ENCODE data around the gene CRYBA2. TPM values are rescaled to one million over a fixed set of nuclear protein-coding genes. Genes with fewer than 3 reads are reported as not detected.
A peak's percentile ranks its signal among the peaks of the same experiment; 100 is the strongest.

The CRYBA2 gene
- polyA plus RNA-seq, 3 donors from 2014 or later = not detected

DNA sequence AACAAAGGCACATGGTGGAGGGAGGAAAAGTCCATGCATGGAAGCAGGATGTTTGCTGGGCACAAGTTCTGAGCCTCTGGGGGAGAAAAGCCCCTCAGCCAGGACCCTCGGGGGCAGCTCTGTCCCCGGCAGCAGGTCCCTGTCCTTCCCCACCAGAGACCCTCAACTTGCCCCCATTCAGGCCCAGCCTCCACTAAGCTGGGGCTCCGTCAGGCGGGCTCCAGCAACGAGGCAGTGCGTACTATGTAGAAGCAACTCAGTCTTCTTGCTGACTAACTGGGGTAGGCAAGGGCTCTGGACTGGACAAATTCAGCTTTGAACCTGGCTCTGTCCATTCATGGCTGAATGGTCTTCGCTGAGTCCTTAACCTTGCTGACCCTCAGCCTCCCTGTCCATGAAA is 25.1 kb upstream of the CRYBA2 start:
- DNase-seq = no peak
- Mint-ChIP-seq H3K27ac (no peak overlapping the region), H3K27me3 (ENCODE audit: low read depth in 3 of 3) (peaks cover 3 to 8% (median 7%) of the 10 kb centered on the region in 3 donors), H3K4me3 (no peak overlapping the region), H3K36me3 (no peaks in the 10 kb centered on the region), H3K9me3 (no peaks in the 10 kb centered on the region), H3K4me1 (no peaks in the 10 kb centered on the region)

DNA sequence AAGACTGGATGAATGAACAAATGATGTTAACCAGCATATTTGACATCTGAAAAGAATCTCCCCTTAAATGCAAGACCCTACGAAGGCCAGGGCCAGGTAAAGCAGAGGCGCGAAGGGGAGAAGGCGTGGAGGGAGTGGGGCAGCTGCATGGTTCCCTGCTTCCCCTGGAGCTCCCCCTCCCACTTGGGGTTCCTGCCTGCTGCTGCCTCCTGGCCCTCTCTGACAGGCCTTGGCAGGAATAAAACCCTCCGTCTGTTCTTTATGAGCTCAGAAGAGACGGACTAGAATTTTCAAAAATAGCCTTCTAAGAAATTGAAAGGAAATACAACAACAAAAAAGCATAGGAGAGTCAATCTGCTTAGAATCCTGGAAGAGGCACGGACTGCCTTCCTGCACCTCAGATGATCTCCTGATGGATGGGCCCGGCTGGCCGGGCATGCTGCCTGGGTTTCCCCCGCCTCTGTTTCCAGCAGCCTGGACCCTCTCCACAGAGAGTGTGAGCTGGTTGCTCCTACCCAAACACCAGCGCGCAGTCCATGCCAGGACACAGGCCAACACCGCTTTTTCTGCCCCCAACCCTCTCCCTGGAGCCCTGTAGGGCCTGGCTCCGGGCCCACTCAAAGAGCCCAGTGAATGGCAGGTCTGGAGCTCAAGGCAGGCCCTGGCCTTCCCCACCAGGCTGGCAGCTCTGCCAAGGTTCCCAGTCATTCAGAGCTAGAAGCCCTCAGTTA is 24.1 kb upstream of the CRYBA2 start:
- Mint-ChIP-seq H3K27me3 (ENCODE audit: low read depth in 3 of 3) (peaks cover 1 to 8% (median 7%) of the 10 kb centered on the region in 3 donors), H3K9me3 (no peaks in the 10 kb centered on the region), H3K4me1 (no peaks in the 10 kb centered on the region), H3K36me3 (no peaks in the 10 kb centered on the region), H3K27ac (no peak overlapping the region), H3K4me3 (no peak overlapping the region)
- DNase-seq = no peak

DNA sequence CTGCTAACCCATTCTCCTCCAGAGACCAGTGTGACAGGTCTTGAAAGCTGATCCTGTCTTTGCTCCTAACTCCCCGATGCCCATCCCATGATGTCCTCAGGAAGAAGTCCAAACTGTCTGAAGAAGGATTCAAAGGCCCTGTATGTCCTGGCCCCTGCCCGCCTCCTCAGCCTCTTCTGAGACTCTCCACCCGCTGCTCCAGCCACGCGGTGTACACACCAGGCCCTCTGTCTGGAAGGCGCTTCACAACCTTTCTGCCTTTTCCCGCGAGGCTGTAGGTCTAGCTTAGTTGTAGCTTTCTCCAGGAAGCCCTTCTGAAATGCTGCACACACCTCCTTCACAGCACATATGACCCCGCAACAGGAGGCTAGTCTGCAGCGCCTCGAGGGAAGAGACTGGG is 23.5 kb upstream of the CRYBA2 start:
- H3K27ac Mint-ChIP-seq = no peak overlapping the region
- H3K9me3 Mint-ChIP-seq = no peaks in the 10 kb centered on the region
- peaks cover 1 to 9% (median 8%) of the 10 kb centered on the region in 3 donors for H3K27me3 Mint-ChIP-seq (ENCODE audit: low read depth in 3 of 3)
- no peak overlapping the region for H3K4me3 Mint-ChIP-seq
- no peak for DNase-seq
- H3K36me3 Mint-ChIP-seq = no peaks in the 10 kb centered on the region
- H3K4me1 Mint-ChIP-seq = no peaks in the 10 kb centered on the region

GRCh38 chr2:219010873-219011272 is 17.7 kb upstream of the CRYBA2 start:
- Mint-ChIP-seq H3K27ac (no peak overlapping the region), H3K27me3 (ENCODE audit: low read depth in 3 of 3) (peaks cover 4 to 7% (median 7%) of the 10 kb centered on the region in 3 donors), H3K36me3 (no peaks in the 10 kb centered on the region), H3K9me3 (no peaks in the 10 kb centered on the region), H3K4me3 (no peak overlapping the region), H3K4me1 (no peaks in the 10 kb centered on the region)
- DNase-seq = no peak

- H3K4me1 Mint-ChIP-seq = no peaks in the 10 kb centered on the region
- no peaks in the 10 kb centered on the region for H3K36me3 Mint-ChIP-seq
- no peaks in the 10 kb centered on the region for H3K9me3 Mint-ChIP-seq
- H3K27ac Mint-ChIP-seq = no peak overlapping the region
- no peak for DNase-seq
- H3K4me3 Mint-ChIP-seq = no peak overlapping the region
- peaks cover 4 to 9% (median 7%) of the 10 kb centered on the region in 3 donors for H3K27me3 Mint-ChIP-seq (ENCODE audit: low read depth in 3 of 3)
Measured at GRCh38 chr2:219010162-219010756, 17.0 kb upstream of the CRYBA2 start.

DNA sequence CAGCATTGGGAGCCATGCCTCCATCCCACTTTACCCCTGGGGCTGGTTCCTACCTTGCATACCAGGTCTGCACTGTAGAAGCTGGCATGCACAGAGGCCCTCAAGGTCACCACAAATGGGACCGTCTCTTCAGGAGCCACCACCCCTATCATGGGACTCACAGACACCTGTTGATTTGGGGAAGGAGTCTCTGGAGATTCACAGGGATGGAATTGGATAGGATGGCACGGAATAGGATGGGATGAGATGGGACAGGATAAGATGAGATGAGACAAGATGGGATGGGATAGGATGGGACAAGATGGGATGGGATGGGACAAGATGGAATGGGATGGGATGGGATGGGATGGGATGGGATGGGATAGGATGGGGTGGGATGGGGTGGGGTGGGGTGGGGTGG is 16.1 kb upstream of the CRYBA2 start:
- no peak overlapping the region for H3K27ac Mint-ChIP-seq
- peaks cover 5 to 11% (median 10%) of the 10 kb centered on the region in 3 donors for H3K27me3 Mint-ChIP-seq (ENCODE audit: low read depth in 3 of 3)
- H3K4me3 Mint-ChIP-seq = no peak overlapping the region
- H3K9me3 Mint-ChIP-seq = no peaks in the 10 kb centered on the region
- H3K4me1 Mint-ChIP-seq = no peaks in the 10 kb centered on the region
- H3K36me3 Mint-ChIP-seq = no peaks in the 10 kb centered on the region
- DNase-seq = no peak

- H3K27me3 Mint-ChIP-seq (ENCODE audit: low read depth in 3 of 3) = peaks cover 15 to 32% (median 17%) of the 10 kb centered on the region in 3 donors
- peaks cover 0 to 11% of the 10 kb centered on the region in 2 donors for H3K4me1 Mint-ChIP-seq
- H3K4me3 Mint-ChIP-seq = peak overlapping the region in 2 of 5 donors; percentile 46 to 47
- H3K36me3 Mint-ChIP-seq = no peaks in the 10 kb centered on the region
- H3K9me3 Mint-ChIP-seq = no peaks in the 10 kb centered on the region
- DNase-seq = no peak
- H3K27ac Mint-ChIP-seq = no peak overlapping the region
Measured at GRCh38 chr2:219003979-219004378, 10.8 kb upstream of the CRYBA2 start.

- peak overlapping the region in 4 of 5 donors; percentile 2 to 47 (median 14) for H3K4me3 Mint-ChIP-seq
- no peak overlapping the region for H3K27ac Mint-ChIP-seq
- DNase-seq = no peak
- peaks cover 15 to 32% (median 18%) of the 10 kb centered on the region in 3 donors for H3K27me3 Mint-ChIP-seq (ENCODE audit: low read depth in 3 of 3)
- peaks cover 0 to 11% of the 10 kb centered on the region in 2 donors for H3K4me1 Mint-ChIP-seq
- no peaks in the 10 kb centered on the region for H3K36me3 Mint-ChIP-seq
- H3K9me3 Mint-ChIP-seq = no peaks in the 10 kb centered on the region
Measured at GRCh38 chr2:219003267-219003634, 10.0 kb upstream of the CRYBA2 start.

- Mint-ChIP-seq H3K27ac (no peak overlapping the region), H3K4me3 (peak overlapping the region; percentile 51 to 69 (median 60)), H3K27me3 (ENCODE audit: low read depth in 3 of 3) (peaks cover 16 to 32% (median 19%) of the 10 kb centered on the region in 3 donors), H3K36me3 (no peaks in the 10 kb centered on the region), H3K4me1 (peaks cover 0 to 11% of the 10 kb centered on the region in 2 donors), H3K9me3 (no peaks in the 10 kb centered on the region)
- DNase-seq = no peak
Measured at GRCh38 chr2:219002395-219003266, 9.4 kb upstream of the CRYBA2 start.

DNA sequence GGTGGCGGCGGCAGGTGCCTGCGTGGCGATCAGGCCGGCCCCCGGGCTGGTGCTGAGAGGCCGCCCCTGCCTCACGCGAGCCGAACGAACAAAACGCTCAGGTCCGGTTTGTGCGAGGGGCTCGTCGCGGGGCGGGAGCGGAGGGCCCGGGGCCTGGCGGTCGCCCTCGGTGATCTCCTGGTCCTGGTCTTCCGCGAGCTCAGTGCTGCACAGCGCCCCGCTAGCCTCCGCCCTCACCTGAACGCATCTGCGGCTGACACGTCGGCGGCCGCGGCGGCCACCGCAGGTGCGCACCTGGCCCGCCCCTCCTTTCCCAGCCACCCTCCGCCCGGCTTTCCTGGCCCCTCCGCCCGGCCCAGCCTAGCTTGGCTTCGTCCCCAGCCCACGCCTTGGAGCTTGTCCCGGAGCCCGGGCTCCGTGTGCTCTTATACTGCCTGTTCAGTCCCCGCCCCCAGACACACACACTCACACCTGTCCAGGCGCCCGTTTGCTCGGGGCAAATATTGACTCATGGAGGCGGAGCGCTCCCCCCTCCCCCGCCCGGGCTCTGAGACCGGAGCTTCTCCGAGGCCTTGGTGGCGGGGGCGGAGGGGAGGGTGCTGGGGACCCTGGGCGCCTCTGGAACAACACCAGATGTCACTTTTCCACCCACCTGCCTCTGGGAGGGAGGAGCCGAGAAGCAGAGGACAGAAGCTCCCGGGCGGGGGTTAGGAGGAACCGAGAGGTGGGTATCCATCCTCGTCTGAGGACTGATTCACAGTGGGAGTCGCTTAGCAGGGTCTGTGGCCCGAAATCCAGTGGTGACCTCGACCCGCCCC is 8.6 kb upstream of the CRYBA2 start:
- H3K4me3 Mint-ChIP-seq = no peak overlapping the region
- no peak overlapping the region for H3K27ac Mint-ChIP-seq
- H3K9me3 Mint-ChIP-seq = no peaks in the 10 kb centered on the region
- DNase-seq = no peak
- no peaks in the 10 kb centered on the region for H3K36me3 Mint-ChIP-seq
- peaks cover 0 to 11% of the 10 kb centered on the region in 2 donors for H3K4me1 Mint-ChIP-seq
- H3K27me3 Mint-ChIP-seq (ENCODE audit: low read depth in 3 of 3) = peaks cover 17 to 35% (median 21%) of the 10 kb centered on the region in 3 donors

- no peak overlapping the region for H3K27ac Mint-ChIP-seq
- no peak for DNase-seq
Measured at GRCh38 chr2:219001100-219001576, 7.9 kb upstream of the CRYBA2 start.

DNA sequence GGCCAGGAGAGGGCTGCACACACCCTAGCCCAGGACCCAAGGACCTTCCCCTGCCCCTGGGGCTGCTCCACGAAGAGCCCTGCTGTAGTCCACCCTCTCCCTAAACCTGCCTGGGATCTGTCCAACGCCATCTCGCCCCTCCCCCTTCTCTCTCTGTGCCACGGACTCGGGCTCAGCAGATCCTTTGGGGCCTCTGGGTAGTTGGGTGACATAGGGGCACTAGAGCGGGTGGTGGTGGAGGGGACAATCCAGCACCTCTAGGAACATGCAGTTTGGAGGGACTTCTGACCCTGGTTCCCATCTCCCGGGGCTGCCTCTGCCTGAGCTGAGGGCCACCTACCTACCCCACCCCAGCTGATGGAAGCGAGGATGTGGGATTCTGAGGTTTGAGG is 7.3 kb upstream of the CRYBA2 start:
- Mint-ChIP-seq H3K27me3 (ENCODE audit: low read depth in 3 of 3) (peaks cover 17 to 33% (median 23%) of the 10 kb centered on the region in 3 donors), H3K27ac (no peak overlapping the region), H3K4me1 (peaks cover 4 to 14% of the 10 kb centered on the region in 2 donors), H3K9me3 (no peaks in the 10 kb centered on the region), H3K4me3 (no peak overlapping the region), H3K36me3 (no peaks in the 10 kb centered on the region)
- DNase-seq = no peak

More at GRCh38 chr2:219001100-219001576, 7.9 kb upstream of the CRYBA2 start:
- no peaks in the 10 kb centered on the region for H3K36me3 Mint-ChIP-seq
- peaks cover 0 to 12% of the 10 kb centered on the region in 2 donors for H3K4me1 Mint-ChIP-seq
- peaks cover 17 to 32% (median 23%) of the 10 kb centered on the region in 3 donors for H3K27me3 Mint-ChIP-seq (ENCODE audit: low read depth in 3 of 3)
- peak overlapping the region in 1 of 5 donors; percentile 10 for H3K4me3 Mint-ChIP-seq
- H3K9me3 Mint-ChIP-seq = no peaks in the 10 kb centered on the region

- Mint-ChIP-seq H3K36me3 (no peaks in the 10 kb centered on the region), H3K27me3 (ENCODE audit: low read depth in 3 of 3) (peaks cover 15 to 33% (median 26%) of the 10 kb centered on the region in 3 donors), H3K4me1 (peaks cover 7 to 17% of the 10 kb centered on the region in 2 donors), H3K9me3 (no peaks in the 10 kb centered on the region), H3K4me3 (no peak overlapping the region), H3K27ac (no peak overlapping the region)
- DNase-seq = no peak
Measured at GRCh38 chr2:218999881-219000568, 6.8 kb upstream of the CRYBA2 start.
